Erythroblast (primary cell): ENCODE results near the gene FOXJ3.

Source experiments
- DNase-seq, 2 experiments: peaks; one replicate each; lab custom pipeline; 2025; lab: John Stamatoyannopoulos, UW
- GATA1 ChIP-seq: IDR thresholded peaks from 2 replicates; pipeline ENCODE4 v1.6.1; 2011; ENCODE audit warnings: low read depth, mild to moderate bottlenecking, control low read depth, low read length, moderate library complexity
- POLR2A ChIP-seq: IDR thresholded peaks from 2 replicates; pipeline ENCODE4 v1.6.1; 2011; ENCODE audit warnings: mild to moderate bottlenecking, low read length

FOXJ3 gene

DNA sequence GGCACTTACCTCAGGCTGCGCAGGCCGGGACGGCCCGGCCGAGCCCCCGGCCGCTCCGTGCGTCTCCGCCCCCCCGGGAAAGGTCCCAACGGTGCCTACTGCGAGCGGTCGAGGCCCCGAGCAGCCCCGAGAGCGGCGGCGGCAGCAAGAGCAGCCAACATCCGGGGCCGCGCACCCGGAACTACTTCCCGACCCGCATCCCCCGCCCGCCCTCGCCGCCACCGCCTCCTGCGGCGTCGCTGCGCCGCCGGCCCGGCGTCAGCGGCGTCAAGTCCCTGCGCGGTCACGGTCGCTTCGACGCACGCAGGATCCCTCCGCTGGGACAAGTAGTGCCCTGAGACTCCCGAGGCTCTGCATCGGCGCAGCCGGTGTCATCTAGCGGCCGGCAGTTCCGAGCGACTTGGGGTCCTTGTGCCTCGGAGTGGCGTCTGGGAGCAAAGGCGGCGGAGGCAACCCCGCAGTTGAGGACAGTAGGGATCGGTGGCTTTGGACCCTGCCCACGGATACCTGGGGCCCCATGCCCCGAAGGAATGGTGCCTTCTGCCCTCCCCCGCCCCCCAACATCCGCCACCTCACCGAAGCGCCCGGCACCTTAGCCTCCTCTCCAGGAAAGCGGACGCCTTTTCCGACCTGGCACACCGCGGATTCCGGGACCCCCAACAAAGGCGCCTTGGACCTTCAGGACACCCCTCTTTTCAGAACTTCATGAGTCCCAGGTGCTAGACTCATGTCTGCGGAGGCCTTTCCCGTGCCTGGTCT, at the start of gene FOXJ3:
FOXJ3 (minus strand) TSS at position 186 of the 759 bp plus-strand sequence. CDS start 24,142 bp downstream, outside the sequence.
- peak; percentile 98 for DNase-seq
- no peak for TF ChIP-seq GATA1
- TF ChIP-seq POLR2A = peak; percentile 77

DNA sequence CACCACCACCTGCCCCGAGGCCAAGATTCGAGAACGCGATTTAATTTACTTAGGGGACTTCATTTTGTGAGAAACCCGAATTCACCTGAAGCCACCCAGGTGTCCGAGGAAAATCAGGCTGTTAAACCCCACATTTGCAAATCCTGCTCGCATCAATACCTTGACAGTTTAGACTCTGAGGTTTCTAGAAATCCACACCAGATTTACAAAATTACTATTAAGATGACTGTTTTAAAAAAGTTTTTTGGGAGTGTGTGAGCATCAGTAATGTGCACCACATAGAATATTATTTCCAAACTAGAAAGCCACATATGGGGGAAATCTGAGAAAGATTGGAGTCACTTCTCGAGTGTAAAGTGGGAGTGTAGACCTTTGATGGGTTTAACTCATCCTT, 46.2 kb upstream of the FOXJ3 start:
- DNase-seq = no peak
- TF ChIP-seq GATA1 (no peak), POLR2A (no peak)

DNA sequence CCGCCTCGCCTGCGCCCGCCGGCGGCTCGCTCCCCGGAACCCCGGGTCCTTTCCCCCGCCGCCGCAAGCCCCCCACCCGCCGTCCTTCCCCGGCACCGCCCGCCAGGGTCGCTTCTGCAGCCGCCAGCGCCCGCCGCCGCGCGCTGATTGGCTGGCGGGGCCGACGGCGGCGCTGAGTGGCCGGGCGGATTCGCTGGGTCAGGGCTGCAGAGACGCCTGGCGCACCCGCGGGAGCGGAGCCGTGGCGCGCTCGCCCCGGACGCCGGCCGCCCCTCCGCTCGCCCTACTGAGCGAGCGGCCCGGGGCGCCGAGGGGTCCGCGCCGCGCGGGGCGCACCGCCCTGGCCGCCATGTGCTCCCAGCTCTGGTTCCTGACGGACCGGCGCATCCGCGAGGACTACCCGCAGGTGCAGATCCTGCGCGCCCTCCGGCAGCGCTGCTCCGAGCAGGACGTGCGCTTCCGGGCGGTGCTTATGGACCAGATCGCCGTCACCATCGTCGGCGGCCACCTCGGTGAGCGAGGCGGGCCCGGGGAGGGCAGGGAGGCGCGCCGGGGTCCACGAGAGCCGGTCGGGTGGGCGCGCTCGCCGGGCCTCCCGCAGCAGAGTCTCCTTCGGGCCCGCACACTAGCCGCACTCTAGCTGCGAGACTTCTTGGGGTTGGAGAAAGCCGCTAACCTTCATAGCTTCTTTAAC, 45.7 kb upstream of the FOXJ3 start, which contains the start of gene RIMKLA:
RIMKLA (plus strand) TSS at position 207 of the 694 bp plus-strand sequence; CDS start at position 350, 143 bp downstream.
- TF ChIP-seq POLR2A (no peak), GATA1 (no peak)
- DNase-seq = peak; percentile 16 to 26

- TF ChIP-seq GATA1 = no peak
- DNase-seq = peak; percentile 7 to 9
Observed at GRCh38 chr1:42379794-42380585, 45.0 kb upstream of the FOXJ3 start.

- TF ChIP-seq GATA1 (no peak), POLR2A (no peak)
- no peak for DNase-seq
Observed at GRCh38 chr1:42372796-42373195, 37.8 kb upstream of the FOXJ3 start.

DNA sequence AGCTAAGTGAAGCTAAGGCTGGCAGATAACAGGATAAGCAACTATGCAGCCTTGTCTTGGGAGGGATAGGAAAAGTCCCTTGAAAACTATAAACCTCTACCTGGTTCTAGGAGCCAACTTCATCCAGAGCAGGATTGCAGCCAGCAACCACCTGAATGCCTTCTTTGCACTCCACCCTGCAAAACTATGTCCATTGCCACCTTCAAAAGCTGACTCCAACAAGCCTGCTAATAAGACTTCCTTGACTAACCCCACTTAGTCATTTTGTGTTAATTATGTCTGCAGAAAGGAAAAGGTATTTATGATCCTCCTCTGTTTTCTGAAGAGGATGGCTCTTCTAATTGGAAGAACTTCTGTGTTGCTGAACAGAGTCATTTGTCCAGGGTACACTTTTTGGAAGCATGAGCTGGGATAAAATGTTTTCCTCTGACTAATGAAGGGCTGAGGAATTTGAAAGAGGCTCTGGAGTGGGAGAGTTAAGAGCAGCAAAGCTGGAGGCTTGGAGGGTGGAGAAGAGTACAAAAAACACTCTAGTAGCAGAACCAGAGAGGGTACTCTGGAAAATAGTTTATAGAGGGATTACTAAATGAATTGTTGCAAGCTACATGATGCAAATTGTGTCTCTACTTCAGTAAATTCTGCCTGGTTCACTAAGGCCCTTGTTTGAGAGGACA, 36.0 kb upstream of the FOXJ3 start:
- TF ChIP-seq POLR2A (no peak), GATA1 (no peak)
- no peak for DNase-seq

GRCh38 chr1:42369471-42369870, 34.4 kb upstream of the FOXJ3 start:
- DNase-seq = no peak
- no peak for TF ChIP-seq GATA1
- no peak for TF ChIP-seq POLR2A

DNA sequence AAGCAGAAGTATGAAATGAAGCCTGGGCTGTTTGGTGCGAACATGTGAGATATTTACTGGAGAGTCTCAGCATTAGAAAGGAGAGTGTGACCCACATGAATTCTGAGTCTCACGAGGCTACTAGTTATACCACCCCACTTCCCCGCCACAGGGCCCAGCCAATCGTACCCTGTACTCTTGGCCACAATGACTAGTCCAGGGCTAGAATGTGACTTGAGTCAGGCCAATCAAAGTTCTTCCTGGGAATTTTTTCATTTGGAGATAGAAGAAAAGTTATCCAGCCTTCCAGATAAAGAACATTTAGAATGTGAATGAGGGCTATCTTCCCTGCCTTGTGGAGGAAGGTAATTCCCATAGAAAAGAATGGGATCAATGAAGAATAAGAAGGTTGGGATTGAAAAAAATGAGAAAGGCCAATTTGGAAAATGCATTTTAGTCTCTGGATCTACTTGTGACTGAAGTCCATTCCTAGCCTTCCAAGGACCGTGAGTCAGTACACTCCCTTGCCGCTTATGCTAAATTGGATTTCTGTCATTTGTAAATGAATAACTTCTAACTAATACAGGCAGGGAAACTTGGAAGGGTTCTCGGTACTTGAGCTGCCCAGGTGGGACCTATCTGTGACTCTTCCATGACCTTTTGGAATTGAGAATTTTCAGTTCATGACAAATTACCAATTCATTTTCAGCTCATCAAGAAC, 33.2 kb upstream of the FOXJ3 start:
- TF ChIP-seq POLR2A (no peak), GATA1 (no peak)
- no peak for DNase-seq

- no peak for TF ChIP-seq POLR2A
- no peak for TF ChIP-seq GATA1
- DNase-seq = no peak
Observed at GRCh38 chr1:42365118-42365517, 30.1 kb upstream of the FOXJ3 start.

DNA sequence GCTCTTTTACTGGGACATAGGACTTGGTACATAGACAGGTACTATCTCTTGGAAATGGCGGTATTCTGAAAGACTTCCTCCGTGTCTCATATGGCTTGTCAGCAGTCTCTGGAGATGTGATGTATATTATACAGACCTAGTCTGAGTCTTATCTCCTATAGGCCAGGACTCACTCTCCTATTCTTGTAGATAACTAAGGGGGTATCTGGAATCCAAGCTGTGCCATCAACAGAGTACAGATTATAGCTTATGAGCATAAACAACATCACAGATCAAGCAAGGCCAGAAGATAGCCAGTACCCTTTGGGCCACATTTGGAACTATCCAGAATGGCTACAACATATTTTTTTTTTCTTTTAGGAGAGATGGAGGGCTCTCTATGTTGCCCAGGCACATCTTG, 29.5 kb upstream of the FOXJ3 start:
- DNase-seq = peak in 1 of 2 experiments; percentile 54
- TF ChIP-seq GATA1 = no peak
- no peak for TF ChIP-seq POLR2A

GRCh38 chr1:42364089-42364488, 29.1 kb upstream of the FOXJ3 start:
- no peak for DNase-seq
- TF ChIP-seq POLR2A (no peak), GATA1 (no peak)

DNA sequence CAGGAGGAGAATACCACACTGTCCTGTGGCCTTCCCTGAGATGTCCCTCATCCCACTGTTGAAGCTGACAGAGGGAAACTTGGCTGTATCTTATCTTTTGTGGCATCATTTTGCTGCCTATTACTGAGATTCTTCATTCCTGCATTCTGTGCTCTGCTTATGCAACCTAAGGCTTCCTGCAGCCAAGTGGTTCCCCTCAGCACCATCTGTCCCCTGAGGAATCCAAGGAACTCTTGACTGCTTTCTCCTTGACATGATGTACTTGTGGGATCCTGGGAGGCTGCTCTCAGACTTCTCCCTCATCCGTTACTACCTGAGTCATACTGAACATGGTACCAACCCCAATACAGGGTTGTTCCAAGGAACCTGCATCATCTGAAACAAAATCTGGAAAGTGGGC, 24.4 kb upstream of the FOXJ3 start:
- TF ChIP-seq POLR2A (no peak), GATA1 (no peak)
- DNase-seq = no peak

- TF ChIP-seq POLR2A (no peak), GATA1 (no peak)
- DNase-seq = no peak
Observed at GRCh38 chr1:42358791-42359190, 23.8 kb upstream of the FOXJ3 start.
